ENCODE results near the gene MTHFD2L.

- no peak for TF ChIP-seq CTCF (IDR thresholded peaks at IDR 0.05; ENCODE audit: extremely low read depth in 1 of 2, insufficient read depth in 1 of 2, low read depth in 1 of 2, low read length in 2 of 2)
- TF ChIP-seq POLR2A (IDR thresholded peaks at IDR 0.05; ENCODE audit: low read depth, low read length): no peak
- no peak for TF ChIP-seq POLR2AphosphoS5 (IDR thresholded peaks at IDR 0.05; ENCODE audit: insufficient read depth, low read depth, low read length)
- no peak for TF ChIP-seq FOS (IDR thresholded peaks at IDR 0.05; ENCODE audit: borderline replicate concordance, insufficient read depth, low read length)
- no peak for TF ChIP-seq EZH2 (IDR thresholded peaks at IDR 0.05; ENCODE audit: borderline replicate concordance, low read depth, low read length, severe bottlenecking)
These were observed 31.0 kb downstream of the MTHFD2L start for GRCh38 chr4:74188912-74189311.
